PC-9 (cell line): ENCODE measurements around the gene PLXND1. TPM values are rescaled to one million over a fixed set of nuclear protein-coding genes. Genes with fewer than 3 reads are reported as not detected.

ENCODE experiments used
- BruUV-seq: library from RNA; stranded (reverse); fragments of 400-500 nt; replicated peaks from 2 replicates; lab custom pipeline; 2021; lab: Mats Ljungman, UMichigan
- CTCF ChIA-PET: fragments of 300-600 bp; sonication (Branson Sonifier 250); formaldehyde crosslinking; loops from one replicate; lab custom pipeline; 2022; ENCODE audit warnings: antibody characterized with exemption; lab: Charles Lee
- POLR2A ChIA-PET: fragments of 300-600 bp; sonication (Branson Sonifier 250); formaldehyde crosslinking; loops from one replicate; lab custom pipeline; 2022; ENCODE audit warnings: antibody characterized with exemption; ENCODE audit not compliant: unreplicated experiment; lab: Charles Lee
- DNase-seq, 2 experiments: peaks; one replicate each; pipeline versions ENCODE4 v3.0.0 to v3.0.0-alpha.2; 2015 to 2022; ENCODE audit warnings: mixed read lengths in 1 of 2
- H2AFZ ChIP-seq: fragments of 200-600 bp; sonication (generic); 2 replicates; pipeline ENCODE4 v1.8.1; 2017; ENCODE audit warnings: antibody characterized with exemption
- H3F3A ChIP-seq: fragments of 200-600 bp; sonication (generic); 2 replicates; pipeline ENCODE4 v1.8.1; 2017; ENCODE audit warnings: antibody characterized with exemption, mild to moderate bottlenecking, low read depth; ENCODE audit not compliant: insufficient read depth
- H3K27ac ChIP-seq: fragments of 200-600 bp; sonication (generic); 2 replicates; pipeline ENCODE4 v1.6.1; 2016; ENCODE audit warnings: mixed run types
- H3K27me3 ChIP-seq: fragments of 200-600 bp; sonication (generic); 2 replicates; pipeline ENCODE4 v1.6.1; 2016; ENCODE audit warnings: low read depth, mixed run types; ENCODE audit not compliant: insufficient read depth
- H3K36me3 ChIP-seq: fragments of 200-600 bp; sonication (generic); 2 replicates; pipeline ENCODE4 v1.6.1; 2016; ENCODE audit warnings: low read depth, mixed run types
- H3K4me1 ChIP-seq: fragments of 200-600 bp; sonication (generic); replicated peaks from 2 replicates; pipeline ENCODE4 v1.6.1; 2016; ENCODE audit warnings: mixed run types; ENCODE audit not compliant: insufficient read depth
- H3K4me2 ChIP-seq: fragments of 200-600 bp; sonication (generic); 2 replicates; pipeline ENCODE4 v1.6.1; 2017; ENCODE audit warnings: mixed run types
- H3K4me3 ChIP-seq: fragments of 200-600 bp; sonication (generic); 2 replicates; pipeline ENCODE4 v1.6.1; 2016; ENCODE audit warnings: mixed run types
- H3K79me2 ChIP-seq: fragments of 200-600 bp; sonication (generic); 2 replicates; pipeline ENCODE4 v1.6.1; 2017; ENCODE audit warnings: low read depth, mixed run types
- H3K9me2 ChIP-seq: fragments of 200-600 bp; sonication (generic); 2 replicates; pipeline ENCODE4 v1.8.1; 2017; ENCODE audit warnings: mild to moderate bottlenecking; ENCODE audit not compliant: insufficient read depth
- H3K9me3 ChIP-seq: fragments of 200-600 bp; sonication (generic); 2 replicates; pipeline ENCODE4 v1.8.1; 2016; ENCODE audit warnings: low read depth; ENCODE audit not compliant: insufficient read depth
- H4K20me1 ChIP-seq: fragments of 200-600 bp; sonication (generic); 2 replicates; pipeline ENCODE4 v1.8.1; 2017; ENCODE audit not compliant: insufficient read depth
- EZH2 ChIP-seq: fragments of 200-600 bp; sonication (generic); IDR thresholded peaks from 2 replicates; pipeline ENCODE4 v1.8.0; 2017; ENCODE audit warnings: antibody characterized with exemption, low read depth
- intact Hi-C: fragments of 100-400 bp; cut with micrococcal nuclease; formaldehyde crosslinking; loops from one replicate; pipeline ENCODE4 v1.10.0; 2022; ENCODE audit not compliant: unreplicated experiment
- total RNA-seq: library from RNA; stranded (reverse); gene quantifications from 2 replicates; pipeline ENCODE4 v1.2.3, GENCODE V29; 2021
- TF ChIP-seq, protein P1 (sequence below): fragments of 200-600 bp; sonication (generic); conservative IDR thresholded peaks from 2 replicates; pipeline ENCODE4 v1.6.1; 2017; ENCODE audit warnings: mixed run types, antibody characterized with exemption, mild to moderate bottlenecking, moderate library complexity

Gene PLXND1
- total RNA-seq, 1 experiment from 2014 or later, result 44.4 TPM

- Histone ChIP-seq H3F3A (peaks cover 28% of the 10 kb centered on the region), H3K9me3 (no peaks in the 10 kb centered on the region), H3K9me2 (no peaks in the 10 kb centered on the region), H3K4me3 (peak overlapping the region; percentile 99), H3K4me1 (peaks cover 27% of the 10 kb centered on the region), H2AFZ (peak overlapping the region; percentile 78), H3K36me3 (no peaks in the 10 kb centered on the region), H3K27ac (peak overlapping the region; percentile 96), H3K79me2 (peaks cover 6% of the 10 kb centered on the region), H3K27me3 (no peaks in the 10 kb centered on the region), H4K20me1 (no peaks in the 10 kb centered on the region), H3K4me2 (peak overlapping the region; percentile 100)
- DNase-seq, result peak; percentile 81 to 85
- BruUV-seq, result TSS peak; percentile 70
- TF ChIP-seq, protein P1, sequence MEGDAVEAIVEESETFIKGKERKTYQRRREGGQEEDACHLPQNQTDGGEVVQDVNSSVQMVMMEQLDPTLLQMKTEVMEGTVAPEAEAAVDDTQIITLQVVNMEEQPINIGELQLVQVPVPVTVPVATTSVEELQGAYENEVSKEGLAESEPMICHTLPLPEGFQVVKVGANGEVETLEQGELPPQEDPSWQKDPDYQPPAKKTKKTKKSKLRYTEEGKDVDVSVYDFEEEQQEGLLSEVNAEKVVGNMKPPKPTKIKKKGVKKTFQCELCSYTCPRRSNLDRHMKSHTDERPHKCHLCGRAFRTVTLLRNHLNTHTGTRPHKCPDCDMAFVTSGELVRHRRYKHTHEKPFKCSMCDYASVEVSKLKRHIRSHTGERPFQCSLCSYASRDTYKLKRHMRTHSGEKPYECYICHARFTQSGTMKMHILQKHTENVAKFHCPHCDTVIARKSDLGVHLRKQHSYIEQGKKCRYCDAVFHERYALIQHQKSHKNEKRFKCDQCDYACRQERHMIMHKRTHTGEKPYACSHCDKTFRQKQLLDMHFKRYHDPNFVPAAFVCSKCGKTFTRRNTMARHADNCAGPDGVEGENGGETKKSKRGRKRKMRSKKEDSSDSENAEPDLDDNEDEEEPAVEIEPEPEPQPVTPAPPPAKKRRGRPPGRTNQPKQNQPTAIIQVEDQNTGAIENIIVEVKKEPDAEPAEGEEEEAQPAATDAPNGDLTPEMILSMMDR, result peak; percentile 92
- no peak for TF ChIP-seq EZH2
- intact Hi-C loops, result loop anchor here (1.0 to 5.0 kb wide), 10 partner anchors 36 to 467 kb away; partner anchors contain the start of genes IFT122 and TMCC1
- ChIA-PET POLR2A (interaction anchor here (0.6 to 1.4 kb wide), 4 partner anchors 36 to 1399 kb away, joined by 3 to 9 read pairs (median 4); partner anchors contain the start of genes ASTE1 and NEK11), CTCF (interaction anchor here (0.5 to 3.6 kb wide), 10 partner anchors 30 to 307 kb away, joined by 3 to 24 read pairs (median 4); no protein-coding TSS in a partner anchor)
Measured at GRCh38 chr3:129627350-129628168, 21.1 kb upstream of the PLXND1 start.

DNA sequence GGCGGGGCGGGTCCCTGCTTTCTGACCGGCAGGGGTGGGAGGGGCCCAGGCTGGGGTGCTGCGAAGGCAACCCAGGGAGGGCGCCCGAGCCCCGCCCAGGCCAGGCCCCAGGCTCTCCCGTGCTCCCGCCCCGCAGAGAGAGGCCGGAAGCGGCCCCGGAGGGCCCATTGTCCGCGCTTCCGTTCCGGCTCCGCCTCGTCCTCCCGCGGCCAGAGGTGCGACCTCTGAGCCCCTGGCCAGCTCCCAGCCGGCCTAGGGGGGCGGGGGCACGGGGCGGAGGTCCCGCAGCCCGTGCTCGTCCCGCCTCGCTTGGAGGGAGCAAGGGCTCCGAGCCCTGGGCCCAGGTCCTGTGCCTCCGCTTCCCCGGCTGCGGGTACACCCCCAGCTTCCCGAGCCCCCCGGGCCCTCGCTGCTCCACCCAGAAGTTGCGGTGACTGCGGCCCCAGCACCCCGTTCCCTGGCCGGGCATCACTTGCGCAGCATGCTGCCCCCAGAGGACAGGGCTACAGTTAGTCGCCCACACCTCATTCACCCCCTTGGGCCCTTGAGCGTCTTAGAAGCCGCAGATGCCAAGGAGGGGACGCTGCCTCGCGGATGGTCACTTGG, 20.4 kb upstream of the PLXND1 start:
- Histone ChIP-seq H3K4me2 (peak overlapping the region; percentile 100), H3K4me3 (peak overlapping the region; percentile 99), H2AFZ (peak overlapping the region; percentile 78), H4K20me1 (no peaks in the 10 kb centered on the region), H3K9me3 (no peaks in the 10 kb centered on the region), H3K9me2 (no peaks in the 10 kb centered on the region), H3K36me3 (no peaks in the 10 kb centered on the region), H3K79me2 (peaks cover 6% of the 10 kb centered on the region), H3K27ac (peak overlapping the region; percentile 96), H3K4me1 (peaks cover 27% of the 10 kb centered on the region), H3K27me3 (no peaks in the 10 kb centered on the region), H3F3A (peaks cover 28% of the 10 kb centered on the region)
- ChIA-PET CTCF (interaction anchor here (0.5 to 3.6 kb wide), 8 partner anchors 21 to 200 kb away, joined by 3 to 24 read pairs (median 5); no protein-coding TSS in a partner anchor), POLR2A (interaction anchor here (0.5 to 1.4 kb wide), 8 partner anchors 13 to 167 kb away, joined by 3 to 31 read pairs (median 9); no protein-coding TSS in a partner anchor)
- BruUV-seq, result TSS peak; percentile 65
- peak; percentile 76 to 97 for DNase-seq
- intact Hi-C loops, result loop anchor here (1.0 to 5.0 kb wide), 9 partner anchors 36 to 467 kb away; partner anchors contain the start of genes IFT122 and TMCC1
- TF ChIP-seq, protein P1, result 0 out of 2 replicates have a peak, but pooled peaks have one; percentile 13
- no peak for TF ChIP-seq EZH2
